A549 treated with CORT108297 at 1 μM for 4 hours (cell line): Measurements from ENCODE around the gene RYR3. TPM values are rescaled to one million over a fixed set of nuclear protein-coding genes. Genes with fewer than 3 reads are reported as not detected.

ENCODE experiments used
- total RNA-seq: library from RNA; stranded (reverse); fragments of 200-300 nt; extraction: Qiagen RNA extraction; gene quantifications from 5 replicates; pipeline ENCODE4 v1.2.3, GENCODE V29; 2022

The RYR3 gene
- 0.01 to 0.13 TPM (median 0.02 TPM) in 5 replicates for total RNA-seq

GRCh38 chr15:33310481-33311311 is at the start of gene RYR3:
Gene RYR3, plus strand, starts transcription at chr15:33310967. Its CDS starts 79 bp downstream, at chr15:33311046.

Other genes starting within 250 kb of the RYR3 start
- 0.21 to 0.33 TPM (median 0.25 TPM) in 5 replicates for gene FMN1, start 116.3 kb upstream of the RYR3 start, total RNA-seq